Epithelial cell of esophagus (primary cell): ENCODE data around the gene ENAH.
"Not testable (repeated sequence)": the region's sequence is repeated elsewhere in the genome, so short reads cannot be mapped to it uniquely, and the experiment has no call there.

Experiments used
- DNase-seq: peaks from one replicate; pipeline ENCODE4 v3.0.0; 2010; ENCODE audit warnings: low read depth
- H3K4me3 ChIP-seq: 2 replicates; pipeline ENCODE4 v1.5.1; 2011; ENCODE audit warnings: mild to moderate bottlenecking, low read length, control low read depth
- TF ChIP-seq, protein P1 (sequence below): IDR thresholded peaks from 2 replicates; pipeline ENCODE4 v1.5.1; 2011; ENCODE audit warnings: low read depth, mild to moderate bottlenecking, low read length, control low read depth, inconsistent platforms; ENCODE audit not compliant: insufficient read depth; ENCODE audit errors: missing control alignments

Gene ENAH

DNA sequence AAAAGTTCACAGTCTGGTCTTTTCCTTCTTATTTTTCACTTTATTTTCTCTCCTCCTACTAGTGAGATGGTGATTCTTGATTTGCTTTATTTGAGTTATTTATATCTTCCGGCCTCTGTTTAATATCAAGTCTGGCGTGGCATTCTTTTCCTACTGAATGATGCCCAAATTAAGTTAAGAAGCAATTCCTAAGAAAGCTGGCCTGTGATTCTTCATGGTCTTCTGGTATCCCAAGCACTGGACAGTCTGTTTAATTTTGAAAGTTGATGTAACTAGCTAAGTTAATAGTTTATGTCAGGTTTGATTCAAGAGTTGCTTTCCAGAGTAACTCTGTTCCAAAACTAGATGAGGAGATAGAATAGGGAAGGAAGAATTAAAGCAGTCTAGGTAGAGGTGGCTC, 9.2 kb upstream of the ENAH start:
- no peak for DNase-seq
- no peak overlapping the region for H3K4me3 ChIP-seq
- TF ChIP-seq, protein P1, sequence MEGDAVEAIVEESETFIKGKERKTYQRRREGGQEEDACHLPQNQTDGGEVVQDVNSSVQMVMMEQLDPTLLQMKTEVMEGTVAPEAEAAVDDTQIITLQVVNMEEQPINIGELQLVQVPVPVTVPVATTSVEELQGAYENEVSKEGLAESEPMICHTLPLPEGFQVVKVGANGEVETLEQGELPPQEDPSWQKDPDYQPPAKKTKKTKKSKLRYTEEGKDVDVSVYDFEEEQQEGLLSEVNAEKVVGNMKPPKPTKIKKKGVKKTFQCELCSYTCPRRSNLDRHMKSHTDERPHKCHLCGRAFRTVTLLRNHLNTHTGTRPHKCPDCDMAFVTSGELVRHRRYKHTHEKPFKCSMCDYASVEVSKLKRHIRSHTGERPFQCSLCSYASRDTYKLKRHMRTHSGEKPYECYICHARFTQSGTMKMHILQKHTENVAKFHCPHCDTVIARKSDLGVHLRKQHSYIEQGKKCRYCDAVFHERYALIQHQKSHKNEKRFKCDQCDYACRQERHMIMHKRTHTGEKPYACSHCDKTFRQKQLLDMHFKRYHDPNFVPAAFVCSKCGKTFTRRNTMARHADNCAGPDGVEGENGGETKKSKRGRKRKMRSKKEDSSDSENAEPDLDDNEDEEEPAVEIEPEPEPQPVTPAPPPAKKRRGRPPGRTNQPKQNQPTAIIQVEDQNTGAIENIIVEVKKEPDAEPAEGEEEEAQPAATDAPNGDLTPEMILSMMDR: no peak

DNA sequence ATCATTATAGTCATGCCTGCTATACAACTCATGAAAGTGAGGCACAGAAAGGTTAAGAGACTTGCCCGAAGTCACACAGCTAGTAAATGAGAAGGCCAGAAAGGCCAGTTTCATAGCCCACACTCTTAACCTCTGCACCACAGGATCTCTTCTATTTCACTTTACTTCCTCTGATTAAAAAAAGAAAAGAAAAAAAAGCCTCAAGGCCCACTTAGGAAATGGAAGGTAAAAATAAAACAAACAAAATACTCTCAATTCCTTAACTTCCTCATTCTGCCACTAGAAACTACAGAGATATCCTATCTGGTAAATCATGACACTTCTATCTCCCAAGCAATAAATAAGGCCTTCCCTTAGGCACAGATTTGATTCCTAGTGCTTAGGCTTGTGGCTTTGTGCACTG, 7.6 kb upstream of the ENAH start:
- TF ChIP-seq, protein P1: no peak
- H3K4me3 ChIP-seq: no peak overlapping the region
- DNase-seq: no peak

DNA sequence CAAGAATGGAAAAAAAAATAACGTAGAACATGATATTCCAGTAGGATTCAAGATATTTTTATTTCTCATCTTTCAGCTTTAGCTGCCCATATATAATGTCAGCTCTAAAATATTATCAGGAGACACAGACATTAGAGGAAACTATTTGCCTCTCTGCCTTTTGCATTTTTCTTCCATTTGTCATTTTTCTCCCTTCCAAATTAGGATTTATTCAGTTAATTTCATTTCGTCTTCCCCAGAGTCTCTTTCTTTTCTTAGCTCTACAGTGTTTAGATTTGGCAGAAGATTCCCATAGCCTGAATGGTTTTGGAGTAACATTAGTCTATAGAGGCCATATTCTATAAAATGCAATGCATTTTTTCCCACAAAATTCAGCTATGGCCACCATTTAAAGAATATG, 5.1 kb upstream of the ENAH start:
- TF ChIP-seq, protein P1: no peak
- H3K4me3 ChIP-seq: no peak overlapping the region
- DNase-seq: no peak

DNA sequence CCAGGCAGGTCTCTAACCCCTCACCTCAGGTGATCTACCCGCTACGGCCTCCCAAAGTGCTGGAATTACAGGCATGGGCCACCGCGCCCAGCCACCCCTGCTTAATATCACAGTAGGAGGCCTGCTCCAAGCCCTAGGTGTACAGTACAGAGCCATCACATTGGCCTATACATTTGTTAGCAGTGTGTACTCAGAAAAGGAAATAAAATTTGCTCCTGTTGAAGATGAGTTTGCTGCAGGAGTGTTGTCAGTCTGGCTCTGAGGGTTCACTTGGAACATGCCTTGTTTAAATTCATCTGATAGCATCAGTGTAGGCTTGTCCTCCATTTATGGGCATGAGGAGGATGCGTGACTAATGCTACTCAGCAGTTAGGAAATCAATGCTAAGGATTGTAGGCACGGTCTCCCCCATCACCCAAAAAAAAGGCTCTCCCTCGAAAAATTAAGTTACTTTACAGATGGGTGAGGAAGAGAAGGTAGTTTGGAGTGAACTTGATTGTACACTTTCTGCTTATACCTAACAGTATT, 4.6 kb upstream of the ENAH start:
- peak; percentile 83 for DNase-seq
- H3K4me3 ChIP-seq: no peak overlapping the region
- TF ChIP-seq, protein P1: no peak

DNA sequence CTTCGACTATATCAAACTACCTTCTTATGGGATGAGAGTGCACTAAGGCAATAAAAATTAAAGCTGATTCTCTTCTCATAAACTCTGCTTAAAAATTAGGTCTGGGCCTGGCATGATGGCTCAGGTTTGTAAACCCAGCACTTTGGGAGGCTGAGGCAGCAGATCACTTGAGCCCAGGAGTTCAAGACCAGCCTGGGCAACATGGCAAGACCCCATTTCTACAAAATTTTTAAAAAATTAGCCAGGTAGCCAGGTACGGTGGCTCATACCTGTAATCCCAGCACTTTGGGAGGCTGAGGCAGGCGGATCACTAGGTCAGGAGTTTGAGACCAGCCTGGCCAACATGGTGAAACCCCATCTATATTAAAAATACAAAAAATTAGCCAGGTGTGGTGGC, 3.3 kb upstream of the ENAH start:
- H3K4me3 ChIP-seq, DNase-seq: not testable (repeated sequence)

DNA sequence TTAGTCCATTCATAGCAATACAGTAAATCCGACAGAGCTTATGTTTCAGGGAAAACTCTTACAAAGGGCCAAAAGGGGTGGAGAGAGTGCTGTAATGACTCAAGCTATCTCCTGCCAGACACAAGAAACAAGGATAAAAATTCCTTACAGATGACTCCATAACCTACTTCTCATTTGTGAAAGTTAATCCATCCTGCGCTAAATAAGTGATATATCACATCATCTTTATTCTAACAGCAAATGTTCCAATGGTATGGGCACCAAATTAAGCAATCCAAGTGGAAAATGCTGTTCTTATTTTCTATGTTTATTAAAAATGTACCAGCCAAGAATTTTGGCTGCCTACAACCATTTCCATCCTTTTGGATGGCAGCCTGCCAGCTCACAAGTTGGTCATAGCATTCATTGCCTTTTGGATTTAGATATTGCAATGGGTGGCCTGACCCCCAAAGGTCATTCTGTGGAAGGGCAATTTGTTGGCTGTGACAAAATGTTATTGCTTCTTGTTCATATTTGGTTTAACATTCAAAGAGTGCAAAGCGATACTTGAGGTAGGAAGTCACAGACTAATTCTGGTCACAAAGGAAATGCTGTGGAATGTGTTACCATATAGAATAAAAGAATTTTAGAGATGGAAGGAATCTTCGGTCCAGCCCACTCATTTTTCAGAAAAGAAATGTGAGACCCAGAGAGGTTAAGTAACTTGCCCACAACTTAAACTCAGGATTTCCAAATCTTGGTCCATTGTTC, 2.8 kb upstream of the ENAH start:
- TF ChIP-seq, protein P1: no peak
- no peak overlapping the region for H3K4me3 ChIP-seq
- DNase-seq: peak; percentile 97

DNA sequence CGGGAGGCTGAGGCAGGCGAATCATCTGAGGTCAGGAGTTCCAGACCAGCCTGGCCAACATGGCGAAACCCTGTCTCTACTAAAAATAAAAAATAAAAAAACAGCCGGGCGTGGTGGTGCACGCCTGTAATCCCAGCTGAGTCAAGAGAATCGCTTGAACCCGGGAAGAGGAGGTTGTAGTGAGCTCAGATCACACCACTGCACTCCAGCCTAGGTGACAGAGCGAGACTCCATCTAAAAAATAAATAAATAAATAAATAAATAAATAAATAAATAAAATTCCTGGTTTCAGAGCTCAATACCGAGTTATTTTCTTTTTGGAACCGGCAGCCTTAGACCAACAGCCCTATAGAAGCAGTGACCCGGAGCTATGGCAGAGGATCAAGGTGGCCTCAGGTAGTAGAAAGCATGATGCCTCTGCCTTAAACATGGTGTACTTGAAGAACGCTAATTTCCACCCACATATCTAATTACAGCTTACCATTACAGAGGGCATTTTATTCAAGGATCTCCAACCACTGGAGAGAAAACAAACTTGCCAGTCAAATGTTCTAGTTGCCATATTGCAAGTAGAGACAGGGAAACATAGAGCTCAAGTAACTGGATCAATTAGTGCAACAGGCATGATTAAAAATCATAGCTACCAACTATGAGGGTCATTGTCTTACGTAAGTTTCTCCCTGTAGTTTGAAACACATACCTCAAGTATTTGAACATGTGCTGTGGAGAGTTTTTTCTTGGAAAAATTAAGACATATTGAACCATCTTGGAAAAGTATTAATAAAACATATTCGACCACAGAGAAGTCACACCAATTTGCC, 2.0 kb upstream of the ENAH start:
- TF ChIP-seq, protein P1: no peak
- H3K4me3 ChIP-seq: no peak overlapping the region
- DNase-seq: no peak
